Lower leg skin (tissue), 4 donors: Measurements from ENCODE around the gene TMEM82. TPM values are rescaled to one million over a fixed set of nuclear protein-coding genes. Genes with fewer than 3 reads are reported as not detected.

Source experiments
- DNase-seq, 2 donors: peaks; one replicate each; pipeline ENCODE4 v3.0.0-alpha.2; 2019; ENCODE audit warnings: low spot score in 2 of 2
- H3K4me3 ChIP-seq: fragments of 200-600 bp; sonication (generic); 2 replicates; pipeline ENCODE4 v1.5.1; 2017; ENCODE audit warnings: mild to moderate bottlenecking, low read depth; ENCODE audit not compliant: poor library complexity, severe bottlenecking
- POLR2A ChIP-seq, 2 donors: fragments of 450-650 bp; IDR thresholded peaks; one replicate each; pipeline ENCODE4 v1.6.1; 2016 to 2017; ENCODE audit warnings: antibody characterized with exemption in 2 of 2, mild to moderate bottlenecking in 1 of 2, moderate library complexity in 1 of 2
- WGBS, 2 donors: methylation state at CpG; one replicate each; pipeline ENCODE4 v1.1.5; 2018; 5-methylcytosine and 5-hydroxymethylcytosine counted together
- intact Hi-C: fragments of 100-400 bp; cut with DNase I; formaldehyde crosslinking; loops from one replicate; pipeline ENCODE4 v1.15.0; 2023; ENCODE audit warnings: low total_unique reads
- total RNA-seq, 4 donors: library from RNA; depleted of rRNA; stranded (reverse); fragments of >200 nt; gene quantifications; one replicate each; pipeline ENCODE4 v1.1.0, GENCODE V29; 2016
- TF ChIP-seq, protein P1 (sequence below), 3 donors: fragments of 450-650 bp; IDR thresholded peaks; one replicate each; pipeline ENCODE4 v1.5.1; 2016; ENCODE audit warnings: antibody characterized with exemption in 3 of 3, mild to moderate bottlenecking in 3 of 3, moderate library complexity in 2 of 3

TMEM82 gene
- total RNA-seq, 4 donors from 2014 or later = not detected

DNA sequence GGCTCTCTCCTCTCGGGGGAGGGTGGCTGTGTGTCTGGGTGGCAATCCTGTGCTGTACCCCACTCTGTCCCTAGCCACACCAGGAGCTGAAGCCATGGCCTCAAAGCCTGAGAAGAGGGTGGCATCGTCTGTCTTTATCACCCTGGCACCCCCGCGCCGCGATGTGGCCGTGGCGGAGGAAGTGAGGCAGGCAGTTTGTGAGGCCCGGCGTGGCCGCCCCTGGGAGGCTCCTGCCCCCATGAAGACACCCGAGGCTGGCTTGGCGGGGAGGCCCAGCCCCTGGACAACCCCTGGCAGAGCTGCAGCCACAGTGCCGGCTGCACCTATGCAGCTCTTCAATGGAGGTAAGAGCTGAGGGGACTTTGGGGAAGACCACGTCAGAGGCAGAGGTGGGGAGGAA lies 22.6 kb downstream of the TMEM82 start:
- no peak overlapping the region for H3K4me3 ChIP-seq
- DNase-seq = no peak
- no peak for TF ChIP-seq POLR2A (IDR thresholded peaks at IDR 0.05)
- TF ChIP-seq, protein P1, sequence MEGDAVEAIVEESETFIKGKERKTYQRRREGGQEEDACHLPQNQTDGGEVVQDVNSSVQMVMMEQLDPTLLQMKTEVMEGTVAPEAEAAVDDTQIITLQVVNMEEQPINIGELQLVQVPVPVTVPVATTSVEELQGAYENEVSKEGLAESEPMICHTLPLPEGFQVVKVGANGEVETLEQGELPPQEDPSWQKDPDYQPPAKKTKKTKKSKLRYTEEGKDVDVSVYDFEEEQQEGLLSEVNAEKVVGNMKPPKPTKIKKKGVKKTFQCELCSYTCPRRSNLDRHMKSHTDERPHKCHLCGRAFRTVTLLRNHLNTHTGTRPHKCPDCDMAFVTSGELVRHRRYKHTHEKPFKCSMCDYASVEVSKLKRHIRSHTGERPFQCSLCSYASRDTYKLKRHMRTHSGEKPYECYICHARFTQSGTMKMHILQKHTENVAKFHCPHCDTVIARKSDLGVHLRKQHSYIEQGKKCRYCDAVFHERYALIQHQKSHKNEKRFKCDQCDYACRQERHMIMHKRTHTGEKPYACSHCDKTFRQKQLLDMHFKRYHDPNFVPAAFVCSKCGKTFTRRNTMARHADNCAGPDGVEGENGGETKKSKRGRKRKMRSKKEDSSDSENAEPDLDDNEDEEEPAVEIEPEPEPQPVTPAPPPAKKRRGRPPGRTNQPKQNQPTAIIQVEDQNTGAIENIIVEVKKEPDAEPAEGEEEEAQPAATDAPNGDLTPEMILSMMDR (IDR thresholded peaks at IDR 0.05) = no peak
- WGBS, 2 donors = 87 to 90% methylated on average over 12 to 15 of the region's 15 CpGs
- intact Hi-C loops = no loop called here

DNA sequence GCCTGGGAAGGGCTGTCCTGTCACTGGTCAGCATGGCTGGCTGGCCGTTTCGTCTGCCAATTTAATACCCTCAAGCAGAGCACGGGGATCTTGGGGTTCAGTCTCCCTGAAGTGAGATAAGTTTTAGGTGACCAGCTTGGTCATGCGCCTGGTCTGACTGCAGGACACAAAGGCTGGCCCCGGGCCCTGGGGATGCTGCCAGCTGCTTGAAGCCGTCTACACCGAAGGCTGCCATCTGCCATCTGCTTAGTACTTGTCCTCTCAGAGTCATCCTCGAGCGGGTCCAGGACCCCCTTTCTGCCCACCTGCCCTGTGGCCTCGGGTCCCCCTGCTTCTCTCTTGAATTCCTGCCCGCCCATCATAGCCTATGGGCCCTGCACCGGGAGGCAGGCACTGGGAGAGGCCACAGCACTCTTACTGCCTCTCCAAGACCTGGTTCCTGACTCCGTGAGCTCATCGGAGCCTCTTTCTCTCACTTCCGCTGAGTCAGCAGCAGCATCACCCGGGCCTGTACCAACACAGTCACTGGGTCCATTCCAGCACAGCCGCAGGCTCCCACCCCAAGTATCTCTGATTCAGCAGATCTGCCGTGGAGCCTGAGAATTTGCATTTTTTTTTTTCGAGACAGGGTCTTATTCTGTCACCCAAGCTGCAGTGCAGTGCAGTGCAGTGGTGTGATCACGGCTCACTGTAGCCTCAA lies 23.3 kb downstream of the TMEM82 start:
- DNase-seq = peak in 1 of 2 donors; percentile 58
- intact Hi-C loops = no loop called here
- TF ChIP-seq POLR2A (IDR thresholded peaks at IDR 0.05) = no peak
- TF ChIP-seq, protein P1 (IDR thresholded peaks at IDR 0.05) = no peak
- H3K4me3 ChIP-seq = no peak overlapping the region
- WGBS, 2 donors = 62 to 67% methylated on average over 20 of the region's 20 CpGs

DNA sequence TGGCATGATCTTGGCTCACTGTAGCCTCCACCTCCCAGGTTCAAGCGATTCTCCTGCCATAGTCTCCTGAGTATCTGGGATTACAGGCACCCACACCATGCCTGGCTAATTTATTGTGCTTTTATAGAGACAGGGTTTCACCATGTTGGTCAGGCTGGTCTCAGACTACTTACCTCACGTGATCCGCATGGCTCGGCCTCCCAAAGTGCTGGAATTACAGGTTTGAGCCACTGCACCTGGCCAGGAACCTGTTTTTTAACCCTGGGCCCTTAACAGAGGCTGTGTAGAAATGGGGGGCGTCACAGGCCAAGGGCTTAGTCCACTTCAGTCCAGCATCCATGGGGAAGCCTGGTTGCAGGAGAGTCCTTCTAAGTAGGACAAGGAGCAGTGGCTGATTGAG lies 25.6 kb downstream of the TMEM82 start:
- DNase-seq = no peak
- TF ChIP-seq, protein P1 (IDR thresholded peaks at IDR 0.05) = no peak
- TF ChIP-seq POLR2A (IDR thresholded peaks at IDR 0.05) = no peak
- WGBS, 2 donors = 87 to 88% methylated on average over 5 of the region's 5 CpGs
- intact Hi-C loops = no loop called here
- no peak overlapping the region for H3K4me3 ChIP-seq

DNA sequence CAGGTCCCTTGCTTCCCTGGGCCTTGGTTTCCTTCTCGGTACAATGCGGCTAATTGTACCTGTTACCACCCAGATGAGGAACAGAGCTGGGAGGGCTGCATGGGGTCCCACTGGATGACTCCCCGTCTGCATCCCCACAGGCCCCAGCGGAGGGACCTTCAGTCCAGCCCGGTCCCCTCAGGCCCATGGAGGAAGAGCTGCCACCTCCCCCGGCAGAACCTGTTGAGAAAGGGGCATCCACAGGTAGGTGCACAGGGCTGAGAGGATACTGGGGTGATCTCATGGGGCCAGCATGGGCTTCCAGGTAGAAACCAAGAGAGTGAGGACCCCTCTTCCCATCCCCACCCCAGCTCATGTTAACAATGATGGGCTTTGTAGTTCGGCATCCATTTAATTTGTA lies 26.1 kb downstream of the TMEM82 start:
- 96% methylated on average over 7 of the region's 7 CpGs for WGBS, 2 donors
- no peak for DNase-seq
- intact Hi-C loops = no loop called here
- no peak overlapping the region for H3K4me3 ChIP-seq
- no peak for TF ChIP-seq POLR2A (IDR thresholded peaks at IDR 0.05)
- TF ChIP-seq, protein P1 (IDR thresholded peaks at IDR 0.05) = no peak

DNA sequence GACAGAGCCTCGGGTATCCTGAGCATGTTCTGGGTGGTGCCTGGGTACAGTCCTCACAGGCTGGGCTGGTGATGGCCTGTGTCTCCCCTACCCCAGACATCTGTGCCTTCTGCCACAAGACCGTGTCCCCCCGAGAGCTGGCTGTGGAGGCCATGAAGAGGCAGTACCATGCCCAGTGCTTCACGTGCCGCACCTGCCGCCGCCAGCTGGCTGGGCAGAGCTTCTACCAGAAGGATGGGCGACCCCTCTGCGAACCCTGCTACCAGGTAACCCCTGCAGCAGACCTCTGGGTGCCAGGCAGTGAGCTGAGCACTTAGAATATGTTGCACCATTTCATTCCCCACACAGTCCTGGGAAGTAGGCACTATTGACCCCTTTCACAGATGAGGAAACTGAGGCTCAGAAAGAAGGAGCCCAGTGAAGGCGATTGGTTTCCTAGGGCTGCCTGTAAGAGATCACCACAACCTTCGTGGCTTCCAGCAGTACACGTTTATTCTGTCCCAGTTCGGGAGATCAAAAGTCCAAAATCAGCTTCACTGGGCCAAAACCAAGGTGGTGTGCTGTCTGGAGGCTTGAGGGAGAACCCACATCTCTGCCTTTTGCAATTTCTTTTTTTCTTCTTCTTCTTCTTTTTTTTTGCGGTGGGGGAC lies 28.1 kb downstream of the TMEM82 start:
- WGBS, 2 donors = 95% methylated on average over 14 of the region's 14 CpGs
- no peak for DNase-seq
- no peak overlapping the region for H3K4me3 ChIP-seq
- intact Hi-C loops = no loop called here
- TF ChIP-seq, protein P1 (IDR thresholded peaks at IDR 0.05) = no peak
- TF ChIP-seq POLR2A (IDR thresholded peaks at IDR 0.05) = no peak
